H1 (cell line): Measurements from ENCODE around the gene SNED1. TPM values are rescaled to one million over a fixed set of nuclear protein-coding genes. Genes with fewer than 3 reads are reported as not detected.

Source experiments
- CTCF ChIA-PET: fragments of 300-600 bp; sonication (Branson Sonifier 250); formaldehyde crosslinking; loops from one replicate; lab custom pipeline; 2021; ENCODE audit not compliant: partially characterized antibody; lab: Charles Lee
- POLR2A ChIA-PET: fragments of 300-600 bp; sonication (Branson Sonifier 250); formaldehyde crosslinking; loops from one replicate; lab custom pipeline; 2021; ENCODE audit warnings: inconsistent platforms; ENCODE audit not compliant: partially characterized antibody; lab: Charles Lee
- DNase-seq, 2 experiments: peaks; one replicate each; pipeline versions ENCODE4 v3.0.0 to v3.0.0-alpha.2; 2010 to 2022; ENCODE audit warnings: low spot score in 2 of 2, low read depth in 1 of 2, mixed read lengths in 1 of 2
- FAIRE-seq: peaks from 2 replicates; lab custom pipeline; 2011; peaks lifted over from hg19 to GRCh38; lab: Jason Lieb, UNC
- H2AFZ ChIP-seq: 2 replicates; pipeline ENCODE4 v1.8.1; 2012; ENCODE audit warnings: low read length, inconsistent platforms
- H2AK5ac ChIP-seq: 2 replicates; pipeline ENCODE4 v1.6.1; 2013; ENCODE audit warnings: low read depth, low read length
- H2BK120ac ChIP-seq: replicated peaks from 2 replicates; pipeline ENCODE3; 2013; ENCODE audit warnings: low read depth, low read length, inconsistent platforms
- H2BK12ac ChIP-seq: 2 replicates; pipeline ENCODE4 v1.6.1; 2013; ENCODE audit warnings: low read depth, low read length
- H2BK15ac ChIP-seq: 2 replicates; pipeline ENCODE4 v1.6.1; 2013; ENCODE audit warnings: low read length
- H2BK20ac ChIP-seq: 2 replicates; pipeline ENCODE4 v1.6.1; 2013; ENCODE audit warnings: low read length
- H2BK5ac ChIP-seq: 2 replicates; pipeline ENCODE4 v1.6.1; 2013; ENCODE audit warnings: low read depth, low read length
- H3K14ac ChIP-seq: 2 replicates; pipeline ENCODE4 v1.6.1; 2013; ENCODE audit warnings: inconsistent platforms; ENCODE audit not compliant: insufficient read length
- H3K18ac ChIP-seq: 2 replicates; pipeline ENCODE4 v1.6.1; 2013; ENCODE audit warnings: low read length; ENCODE audit errors: extremely low read depth
- H3K23ac ChIP-seq: 2 replicates; pipeline ENCODE4 v1.6.1; 2013; ENCODE audit warnings: inconsistent platforms; ENCODE audit not compliant: insufficient read length
- H3K23me2 ChIP-seq: 2 replicates; pipeline ENCODE4 v1.6.1; 2013; ENCODE audit warnings: low read depth, low read length
- H3K27ac ChIP-seq: 2 replicates; pipeline ENCODE4 v1.6.1; 2011; ENCODE audit warnings: low read depth, low read length, inconsistent platforms
- H3K27me3 ChIP-seq, 4 experiments: replicated peaks in 1 of 4; 1 replicate in 1 of 4; 2 replicates in 3 of 4; pipeline versions ENCODE4 v1.6.1 to v1.8.1; 2011 to 2013; ENCODE audit warnings: low read length in 3 of 4, mild to moderate bottlenecking in 3 of 4, inconsistent platforms in 2 of 4, mixed read lengths in 2 of 4, moderate library complexity in 1 of 4; ENCODE audit not compliant: control insufficient read depth in 3 of 4, insufficient read depth in 3 of 4; ENCODE audit errors: extremely low read depth in 1 of 4
- H3K36me3 ChIP-seq, 4 experiments: 2 replicates each; pipeline versions ENCODE4 v1.6.1 to v1.8.1; 2011 to 2013; ENCODE audit warnings: mild to moderate bottlenecking in 4 of 4, low read length in 3 of 4, moderate library complexity in 2 of 4, control low read depth in 1 of 4, inconsistent platforms in 1 of 4; ENCODE audit not compliant: insufficient read depth in 4 of 4, control insufficient read depth in 2 of 4
- H3K4ac ChIP-seq: replicated peaks from 2 replicates; pipeline ENCODE3; 2013; ENCODE audit warnings: low read length, low read depth, mixed read lengths, inconsistent platforms; ENCODE audit not compliant: insufficient read length
- H3K4me1 ChIP-seq, 4 experiments: replicated peaks in 1 of 4; 1 replicate in 1 of 4; 2 replicates in 3 of 4; pipeline versions ENCODE4 v1.6.1 to v1.8.1; 2011 to 2013; ENCODE audit warnings: low read length in 3 of 4, inconsistent platforms in 2 of 4, mixed read lengths in 1 of 4; ENCODE audit not compliant: insufficient read depth in 4 of 4, control insufficient read depth in 3 of 4
- H3K4me2 ChIP-seq, 2 experiments: 2 replicates each; pipeline versions ENCODE4 v1.6.1 to v1.8.1; 2011 to 2013; ENCODE audit warnings: low read depth in 2 of 2, low read length in 2 of 2, control low read depth in 1 of 2, inconsistent platforms in 1 of 2, mild to moderate bottlenecking in 1 of 2; ENCODE audit not compliant: insufficient read depth in 1 of 2
- H3K4me3 ChIP-seq, 4 experiments: fragments of 200-600, 300-600 bp in 1 of 4; sonication (generic), shearing (Covaris generic), sonication (Bioruptor Twin) in 1 of 4; 2 replicates each; pipeline versions ENCODE4 v1.5.1 to v1.8.1; 2011 to 2016; ENCODE audit warnings: low read length in 4 of 4, low read depth in 3 of 4, control low read depth in 2 of 4, inconsistent platforms in 2 of 4, mild to moderate bottlenecking in 2 of 4, mixed read lengths in 1 of 4, moderate library complexity in 1 of 4; ENCODE audit not compliant: insufficient read depth in 2 of 4; ENCODE audit errors: extremely low read depth in 1 of 4
- H3K56ac ChIP-seq: replicated peaks from 2 replicates; pipeline ENCODE3; 2013; ENCODE audit warnings: low read depth, mild to moderate bottlenecking, mixed read lengths, low read length, inconsistent platforms; ENCODE audit not compliant: insufficient read length
- H3K79me1 ChIP-seq: 2 replicates; pipeline ENCODE4 v1.6.1; 2013; ENCODE audit warnings: low read depth, low read length, control low read depth
- H3K79me2 ChIP-seq, 2 experiments: 2 replicates each; pipeline versions ENCODE4 v1.6.1 to v1.8.1; 2012 to 2013; ENCODE audit warnings: low read length in 2 of 2, mild to moderate bottlenecking in 2 of 2, inconsistent platforms in 1 of 2; ENCODE audit not compliant: insufficient read depth in 2 of 2, control insufficient read depth in 1 of 2
- H3K9ac ChIP-seq, 4 experiments: replicated peaks in 1 of 4; 1 replicate in 1 of 4; 2 replicates in 3 of 4; pipeline versions ENCODE4 v1.6.1 to v1.8.1; 2011 to 2013; ENCODE audit warnings: low read depth in 3 of 4, low read length in 3 of 4, control low read depth in 2 of 4, mild to moderate bottlenecking in 2 of 4, moderate library complexity in 2 of 4, inconsistent platforms in 1 of 4; ENCODE audit errors: extremely low read depth in 1 of 4
- H3K9me3 ChIP-seq, 2 experiments: 2 replicates each; pipeline versions ENCODE4 v1.6.1 to v1.8.1; 2012 to 2013; ENCODE audit warnings: mild to moderate bottlenecking in 2 of 2, moderate library complexity in 2 of 2, control low read depth in 1 of 2, inconsistent platforms in 1 of 2, low read depth in 1 of 2, low read length in 1 of 2, mixed read lengths in 1 of 2; ENCODE audit not compliant: insufficient read depth in 2 of 2
- H4K20me1 ChIP-seq, 2 experiments: replicated peaks in 1 of 2; 2 replicates each; pipeline versions ENCODE3 to v1.8.1; 2011 to 2013; ENCODE audit warnings: inconsistent platforms in 2 of 2, low read length in 2 of 2, mild to moderate bottlenecking in 1 of 2; ENCODE audit not compliant: insufficient read depth in 2 of 2, control insufficient read depth in 1 of 2
- H4K5ac ChIP-seq: 2 replicates; pipeline ENCODE4 v1.6.1; 2013; ENCODE audit warnings: low read length, low read depth, mixed read lengths, inconsistent platforms; ENCODE audit not compliant: insufficient read length
- H4K8ac ChIP-seq: 2 replicates; pipeline ENCODE4 v1.8.0; 2013; ENCODE audit warnings: mild to moderate bottlenecking, moderate library complexity, low read length, inconsistent platforms; ENCODE audit not compliant: insufficient read depth; ENCODE audit errors: extremely low read depth
- H4K91ac ChIP-seq: replicated peaks from 2 replicates; pipeline ENCODE3; 2013; ENCODE audit warnings: low read length, mixed read lengths, inconsistent platforms; ENCODE audit not compliant: insufficient read length
- CHD1 ChIP-seq: IDR thresholded peaks from 2 replicates; pipeline ENCODE4 v1.6.1; 2012; ENCODE audit warnings: low read depth, low read length, improper control_type of control experiment
- EZH2 ChIP-seq: fragments of 200-600 bp; sonication (generic); IDR thresholded peaks from 2 replicates; pipeline ENCODE4 v1.7.1; 2012; ENCODE audit warnings: low read depth, mild to moderate bottlenecking, moderate library complexity, low read length, inconsistent platforms; ENCODE audit not compliant: severe bottlenecking
- RNF2 ChIP-seq: fragments of 200-900, 300-1000 bp; sonication (generic); IDR thresholded peaks from 2 replicates; pipeline ENCODE4 v1.7.1; 2016; ENCODE audit warnings: borderline replicate concordance, low read depth, mild to moderate bottlenecking, antibody characterized with exemption, low read length; ENCODE audit not compliant: poor library complexity, severe bottlenecking; ENCODE audit errors: missing control alignments
- WGBS, 2 experiments: shearing (Covaris generic) in 1 of 2; methylation state at CpG; one replicate each; pipeline versions ENCODE4 v1.1.6 to v1.1.7; 2013 to 2015; ENCODE audit warnings: low lambda C conversion rate in 2 of 2, mixed read lengths in 2 of 2, inconsistent platforms in 1 of 2, low coverage in 1 of 2, missing lambda C conversion rate in 1 of 2; ENCODE audit not compliant: insufficient replicate concordance in 2 of 2, insufficient coverage in 1 of 2, insufficient read length in 1 of 2; ENCODE audit errors: extremely low coverage in 1 of 2, missing lambda C conversion rate in 1 of 2; 5-methylcytosine and 5-hydroxymethylcytosine counted together
- polyA plus RNA-seq, 7 experiments: library from polyadenylated mRNA; depleted of rRNA in 3 of 7; stranded (reverse) in 5 of 7; unstranded in 2 of 7; fragments of >200 nt in 5 of 7; fragments of 200-250 nt in 2 of 7; gene quantifications; 1 replicate in 5 of 7; 2 replicates in 1 of 7; 4 replicates in 1 of 7; pipeline versions ENCODE4 v1.2.1 to v1.2.3, GENCODE V29; 2011 to 2013; ENCODE audit warnings: missing spikeins in 2 of 7, mixed read lengths in 2 of 7
- total RNA-seq: library from RNA; stranded (reverse); fragmentation: NEBNext Ultra II Directional; extraction: Animal tissue kit (Norgen Biotek cat#: 25700); gene quantifications from 2 replicates; pipeline ENCODE4 v1.2.1, GENCODE V29; 2021

Gene SNED1
- total and polyA plus RNA-seq, 2 of the 8 experiments (the other 6 are each of a cell fraction or from before 2014, with no cell fraction given) = 1.9 TPM

DNA sequence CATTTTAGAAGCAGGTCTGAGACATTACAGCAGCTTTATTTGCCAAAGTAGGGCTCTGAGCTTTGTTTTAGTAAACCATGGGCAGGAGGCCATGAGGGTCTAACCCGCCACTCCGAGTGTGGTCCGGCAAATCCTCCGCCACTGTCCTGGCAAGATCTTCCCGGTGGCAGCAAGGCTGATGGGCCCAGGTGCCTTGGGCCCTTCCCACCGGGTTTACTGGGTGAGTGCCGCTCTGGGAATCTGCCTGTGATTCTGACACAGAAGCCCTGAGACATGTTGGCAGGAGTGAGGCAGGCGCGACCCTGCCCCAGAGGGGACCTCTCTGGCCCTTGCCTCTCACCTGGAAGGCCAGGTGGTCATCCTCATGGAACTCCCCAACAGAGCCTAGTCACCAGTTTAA is 73.7 kb downstream of the SNED1 start:
- no peak for FAIRE-seq
- WGBS, 2 experiments = 98% methylated on average over 9 of the region's 9 CpGs; no CpG with 5 or more reads in 1 of the 2 experiments

More for the DNA sequence above, 73.7 kb downstream of the SNED1 start:
- DNase-seq = no peak
- Histone ChIP-seq H4K91ac (no peak overlapping the region), H4K5ac (no peak overlapping the region), H4K20me1 (no peaks in the 10 kb centered on the region), H3K18ac (no peak overlapping the region), H3K4me2 (no peak overlapping the region), H3K14ac (no peak overlapping the region), H3K4ac (no peak overlapping the region), H3K56ac (no peak overlapping the region), H3K9me3 (no peaks in the 10 kb centered on the region), H2BK15ac (no peak overlapping the region), H4K8ac (no peak overlapping the region), H2BK20ac (no peak overlapping the region), H2BK120ac (no peak overlapping the region), H3K23me2 (no peaks in the 10 kb centered on the region), H3K79me2 (no peaks in the 10 kb centered on the region), H3K27me3 (no peaks in the 10 kb centered on the region), H3K79me1 (no peaks in the 10 kb centered on the region), H3K4me1 (no peaks in the 10 kb centered on the region; a peak in 1 of 7 replicates), H3K23ac (no peak overlapping the region), H3K4me3 (no peak overlapping the region), H3K36me3 (no peaks in the 10 kb centered on the region), H2AK5ac (no peak overlapping the region), H2BK12ac (no peak overlapping the region), H2AFZ (no peak overlapping the region), H3K9ac (no peak overlapping the region), H2BK5ac (no peak overlapping the region), H3K27ac (no peak overlapping the region)
- POLR2A ChIA-PET = no interaction called here
- CTCF ChIA-PET = no interaction called here
- TF ChIP-seq EZH2 (no peak), CHD1 (no peak), RNF2 (no peak)
